C4-2B (cell line): ENCODE measurements around the gene ANKRD33B.
"Not testable (repeated sequence)": the region's sequence is repeated elsewhere in the genome, so short reads cannot be mapped to it uniquely, and the experiment has no call there.

ENCODE experiments used
- H3K27ac ChIP-seq: fragments of 450-650 bp; 2 replicates; pipeline ENCODE4 v1.5.1; 2017
- CTCF ChIP-seq: fragments of 450-650 bp; conservative IDR thresholded peaks from 2 replicates; pipeline ENCODE4 v1.5.1; 2017; ENCODE audit warnings: mild to moderate bottlenecking
- ZFX ChIP-seq: fragments of 450-650 bp; IDR thresholded peaks from 2 replicates; pipeline ENCODE4 v1.6.1; 2017

ANKRD33B gene

GRCh38 chr5:10662661-10663488, 99.0 kb downstream of the ANKRD33B start:
- TF ChIP-seq ZFX (no peak), CTCF (no peak)
- H3K27ac ChIP-seq: no peak overlapping the region

GRCh38 chr5:10663489-10664179, 99.8 kb downstream of the ANKRD33B start:
- TF ChIP-seq CTCF (no peak), ZFX (no peak)
- H3K27ac ChIP-seq: no peak overlapping the region

- not testable (repeated sequence) for H3K27ac ChIP-seq
Observed at GRCh38 chr5:10664180-10664769, 100.4 kb downstream of the ANKRD33B start.

GRCh38 chr5:10665799-10666198, 101.9 kb downstream of the ANKRD33B start:
- TF ChIP-seq ZFX: no peak
- TF ChIP-seq CTCF: no peak
- H3K27ac ChIP-seq: no peak overlapping the region

- no peak for TF ChIP-seq CTCF
- TF ChIP-seq ZFX: no peak
- no peak overlapping the region for H3K27ac ChIP-seq
Observed at GRCh38 chr5:10666531-10667299, 102.8 kb downstream of the ANKRD33B start.

GRCh38 chr5:10667431-10668057, 103.7 kb downstream of the ANKRD33B start:
- TF ChIP-seq ZFX: no peak
- no peak for TF ChIP-seq CTCF
- H3K27ac ChIP-seq: no peak overlapping the region

- TF ChIP-seq ZFX: no peak
- TF ChIP-seq CTCF: no peak
- H3K27ac ChIP-seq: no peak overlapping the region
Observed at GRCh38 chr5:10668697-10669096, 104.8 kb downstream of the ANKRD33B start.
